ENCODE measurements around the gene SIGLEC9. TPM values are rescaled to one million over a fixed set of nuclear protein-coding genes. Genes with fewer than 3 reads are reported as not detected.

Gene SIGLEC9
- total RNA-seq, 2 donors from 2014 or later: not detected

GRCh38 chr19:51124216-51124615 lies 490 bp upstream of the SIGLEC9 start:
- Mint-ChIP-seq H3K4me3 (no peak overlapping the region), H3K9me3 (no peaks in the 10 kb centered on the region), H3K36me3 (ENCODE audit: low read depth) (no peaks in the 10 kb centered on the region), H3K4me1 (peaks cover 3% of the 10 kb centered on the region), H3K27ac (no peak overlapping the region), H3K27me3 (ENCODE audit: insufficient read depth) (peaks cover 15% of the 10 kb centered on the region)
- DNase-seq: no peak
- Histone ChIP-seq H3K36me3 (ENCODE audit: control insufficient read depth, insufficient read depth, low read length) (no peaks in the 10 kb centered on the region), H3K27ac (ENCODE audit: low read depth, low read length) (no peak overlapping the region), H3K9me3 (ENCODE audit: control insufficient read depth, low read length) (no peaks in the 10 kb centered on the region), H3K4me3 (ENCODE audit: low read length) (no peak overlapping the region), H3K9ac (ENCODE audit: extremely low read depth, low read length, poor library complexity, severe bottlenecking) (no peak overlapping the region), H3K27me3 (ENCODE audit: control insufficient read depth, insufficient read depth, low read length, poor library complexity, severe bottlenecking) (no peaks in the 10 kb centered on the region), H3K4me1 (ENCODE audit: control insufficient read depth, insufficient read depth, low read length) (no peaks in the 10 kb centered on the region)
- TF ChIP-seq, protein P1, sequence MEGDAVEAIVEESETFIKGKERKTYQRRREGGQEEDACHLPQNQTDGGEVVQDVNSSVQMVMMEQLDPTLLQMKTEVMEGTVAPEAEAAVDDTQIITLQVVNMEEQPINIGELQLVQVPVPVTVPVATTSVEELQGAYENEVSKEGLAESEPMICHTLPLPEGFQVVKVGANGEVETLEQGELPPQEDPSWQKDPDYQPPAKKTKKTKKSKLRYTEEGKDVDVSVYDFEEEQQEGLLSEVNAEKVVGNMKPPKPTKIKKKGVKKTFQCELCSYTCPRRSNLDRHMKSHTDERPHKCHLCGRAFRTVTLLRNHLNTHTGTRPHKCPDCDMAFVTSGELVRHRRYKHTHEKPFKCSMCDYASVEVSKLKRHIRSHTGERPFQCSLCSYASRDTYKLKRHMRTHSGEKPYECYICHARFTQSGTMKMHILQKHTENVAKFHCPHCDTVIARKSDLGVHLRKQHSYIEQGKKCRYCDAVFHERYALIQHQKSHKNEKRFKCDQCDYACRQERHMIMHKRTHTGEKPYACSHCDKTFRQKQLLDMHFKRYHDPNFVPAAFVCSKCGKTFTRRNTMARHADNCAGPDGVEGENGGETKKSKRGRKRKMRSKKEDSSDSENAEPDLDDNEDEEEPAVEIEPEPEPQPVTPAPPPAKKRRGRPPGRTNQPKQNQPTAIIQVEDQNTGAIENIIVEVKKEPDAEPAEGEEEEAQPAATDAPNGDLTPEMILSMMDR (conservative IDR thresholded peaks at IDR 0.05): no peak
- WGBS, 2 experiments (ENCODE audit: insufficient coverage in 1 of 2, insufficient read length in 1 of 2): 87 to 100% methylated on average over 3 to 9 of the region's 9 CpGs

DNA sequence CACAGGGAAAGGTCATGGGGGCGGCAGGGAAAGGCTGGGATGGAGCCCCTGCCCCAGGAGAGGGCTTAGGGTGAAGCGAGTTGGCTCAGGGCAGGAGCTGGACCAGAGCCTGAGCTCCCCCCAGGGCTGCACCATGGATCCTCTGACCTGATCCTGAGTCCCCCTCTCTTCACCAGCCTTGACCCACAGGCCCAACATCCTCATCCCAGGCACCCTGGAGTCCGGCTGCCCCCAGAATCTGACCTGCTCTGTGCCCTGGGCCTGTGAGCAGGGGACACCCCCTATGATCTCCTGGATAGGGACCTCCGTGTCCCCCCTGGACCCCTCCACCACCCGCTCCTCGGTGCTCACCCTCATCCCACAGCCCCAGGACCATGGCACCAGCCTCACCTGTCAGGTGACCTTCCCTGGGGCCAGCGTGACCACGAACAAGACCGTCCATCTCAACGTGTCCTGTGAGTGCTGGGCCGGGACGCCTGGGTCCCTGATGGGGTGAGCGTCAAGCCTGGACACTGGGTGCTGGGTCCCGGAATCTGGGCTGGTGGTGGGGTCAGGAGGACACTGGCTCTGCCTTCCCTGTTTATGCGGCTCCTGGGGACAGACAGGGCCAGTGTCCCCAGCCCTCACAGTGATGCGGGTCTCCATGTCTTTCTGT lies 842 bp downstream of the SIGLEC9 start:
- Histone ChIP-seq H3K9ac (ENCODE audit: extremely low read depth, low read length, poor library complexity, severe bottlenecking) (no peak overlapping the region), H3K27me3 (ENCODE audit: control insufficient read depth, insufficient read depth, low read length, poor library complexity, severe bottlenecking) (no peaks in the 10 kb centered on the region), H3K9me3 (ENCODE audit: control insufficient read depth, low read length) (no peaks in the 10 kb centered on the region), H3K36me3 (ENCODE audit: control insufficient read depth, insufficient read depth, low read length) (no peaks in the 10 kb centered on the region), H3K4me1 (ENCODE audit: control insufficient read depth, insufficient read depth, low read length) (no peaks in the 10 kb centered on the region), H3K27ac (ENCODE audit: low read depth, low read length) (no peak overlapping the region), H3K4me3 (ENCODE audit: low read length) (no peak overlapping the region)
- Mint-ChIP-seq H3K4me3 (no peak overlapping the region), H3K27me3 (ENCODE audit: insufficient read depth) (peaks cover 17% of the 10 kb centered on the region), H3K4me1 (peaks cover 2% of the 10 kb centered on the region), H3K9me3 (no peaks in the 10 kb centered on the region), H3K27ac (no peak overlapping the region), H3K36me3 (ENCODE audit: low read depth) (no peaks in the 10 kb centered on the region)
- WGBS, 2 experiments (ENCODE audit: insufficient coverage in 1 of 2, insufficient read length in 1 of 2): 92 to 99% methylated on average over 13 to 16 of the region's 16 CpGs
- TF ChIP-seq, protein P1 (conservative IDR thresholded peaks at IDR 0.05): no peak
- DNase-seq: peak; percentile 32

DNA sequence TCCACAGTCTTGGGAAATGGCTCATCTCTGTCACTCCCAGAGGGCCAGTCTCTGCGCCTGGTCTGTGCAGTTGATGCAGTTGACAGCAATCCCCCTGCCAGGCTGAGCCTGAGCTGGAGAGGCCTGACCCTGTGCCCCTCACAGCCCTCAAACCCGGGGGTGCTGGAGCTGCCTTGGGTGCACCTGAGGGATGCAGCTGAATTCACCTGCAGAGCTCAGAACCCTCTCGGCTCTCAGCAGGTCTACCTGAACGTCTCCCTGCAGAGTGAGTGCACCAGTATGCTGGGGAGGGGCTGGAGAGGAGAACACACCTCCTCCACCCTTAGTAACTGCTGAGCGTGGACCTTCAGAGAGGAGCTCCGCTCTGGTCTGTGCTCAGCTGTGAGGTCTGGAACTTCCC lies 2.3 kb downstream of the SIGLEC9 start:
- H3K4me1 ChIP-seq (ENCODE audit: control insufficient read depth, insufficient read depth, low read length): no peaks in the 10 kb centered on the region
- H3K36me3 ChIP-seq (ENCODE audit: control insufficient read depth, insufficient read depth, low read length): no peaks in the 10 kb centered on the region
- no peaks in the 10 kb centered on the region for H3K9me3 Mint-ChIP-seq
- 72% methylated on average over 6 of the region's 6 CpGs; no CpG with 5 or more reads in 1 of the 2 experiments for WGBS, 2 experiments (ENCODE audit: insufficient coverage in 1 of 2, insufficient read length in 1 of 2)
- H3K36me3 Mint-ChIP-seq (ENCODE audit: low read depth): no peaks in the 10 kb centered on the region
- TF ChIP-seq, protein P1 (conservative IDR thresholded peaks at IDR 0.05): no peak
- H3K9ac ChIP-seq (ENCODE audit: extremely low read depth, low read length, poor library complexity, severe bottlenecking): no peak overlapping the region
- peaks cover 3% of the 10 kb centered on the region for H3K4me1 Mint-ChIP-seq
- no peak for DNase-seq
- H3K27ac Mint-ChIP-seq: no peak overlapping the region
- H3K27me3 ChIP-seq (ENCODE audit: control insufficient read depth, insufficient read depth, low read length, poor library complexity, severe bottlenecking): no peaks in the 10 kb centered on the region
- H3K4me3 ChIP-seq (ENCODE audit: low read length): no peak overlapping the region
- H3K9me3 ChIP-seq (ENCODE audit: control insufficient read depth, low read length): no peaks in the 10 kb centered on the region
- peaks cover 17% of the 10 kb centered on the region for H3K27me3 Mint-ChIP-seq (ENCODE audit: insufficient read depth)
- H3K4me3 Mint-ChIP-seq: no peak overlapping the region
- H3K27ac ChIP-seq (ENCODE audit: low read depth, low read length): no peak overlapping the region

All from endodermal cell (in vitro differentiated cells).